Measurements from ENCODE around the gene DEFB132. TPM values are rescaled to one million over a fixed set of nuclear protein-coding genes. Genes with fewer than 3 reads are reported as not detected.

The DEFB132 gene
- total and polyA plus RNA-seq, 2 experiments from 2014 or later: not detected

GRCh38 chr20:298776-299391 lies 41.4 kb downstream of the DEFB132 start:
- Histone ChIP-seq H3K4me1 (ENCODE audit: insufficient read depth) (peaks cover 15% of the 10 kb centered on the region), H3K4me3 (peak overlapping the region; percentile 92), H3K9ac (peak overlapping the region; percentile 92), H3K36me3 (ENCODE audit: low read depth) (no peaks in the 10 kb centered on the region), H3F3A (ENCODE audit: insufficient read depth) (peaks cover 11% of the 10 kb centered on the region; the same call in 1 of the 2 replicates), H3K4me2 (ENCODE audit: unreplicated experiment) (peak overlapping the region; percentile 87), H2AFZ (no peak overlapping the region), H3K27ac (peak overlapping the region; percentile 81), H3K9me3 (ENCODE audit: low read depth) (no peaks in the 10 kb centered on the region), H4K20me1 (ENCODE audit: insufficient read depth) (peaks cover 11% of the 10 kb centered on the region; the same call in 1 of the 2 replicates), H3K27me3 (replicated peaks; ENCODE audit: insufficient read depth) (no peaks in the 10 kb centered on the region), H3K79me2 (ENCODE audit: insufficient read depth) (peaks cover 59% of the 10 kb centered on the region), H3K9me2 (ENCODE audit: insufficient read depth) (no peaks in the 10 kb centered on the region)
- in situ Hi-C loops (cut with MboI): no loop called here
- TF ChIP-seq EZH2phosphoT487 (IDR thresholded peaks at IDR 0.05; ENCODE audit: insufficient read depth, low read depth) (no peak), EZH2 (IDR thresholded peaks at IDR 0.05; ENCODE audit: insufficient read depth, poor library complexity, severe bottlenecking) (no peak)
- no peak for DNase-seq
- 3% methylated on average over 15 of the region's 15 CpGs for WGBS, 2 experiments (ENCODE audit: low coverage in 1 of 2, low lambda C conversion rate in 2 of 2, missing lambda C conversion rate in 2 of 2)

- Histone ChIP-seq H3F3A (ENCODE audit: insufficient read depth) (peaks cover 11% of the 10 kb centered on the region; the same call in 1 of the 2 replicates), H3K27ac (no peak overlapping the region), H2AFZ (no peak overlapping the region), H3K4me2 (ENCODE audit: unreplicated experiment) (peak overlapping the region; percentile 87), H3K4me3 (peak overlapping the region; percentile 92), H4K20me1 (ENCODE audit: insufficient read depth) (peaks cover 11% of the 10 kb centered on the region; the same call in 1 of the 2 replicates), H3K79me2 (ENCODE audit: insufficient read depth) (peaks cover 59% of the 10 kb centered on the region), H3K4me1 (ENCODE audit: insufficient read depth) (peaks cover 15% of the 10 kb centered on the region), H3K27me3 (replicated peaks; ENCODE audit: insufficient read depth) (no peaks in the 10 kb centered on the region), H3K9ac (peak overlapping the region; percentile 92; the same call in 1 of the 2 replicates), H3K9me3 (ENCODE audit: low read depth) (no peaks in the 10 kb centered on the region), H3K36me3 (ENCODE audit: low read depth) (no peaks in the 10 kb centered on the region), H3K9me2 (ENCODE audit: insufficient read depth) (no peaks in the 10 kb centered on the region)
- TF ChIP-seq EZH2 (IDR thresholded peaks at IDR 0.05; ENCODE audit: insufficient read depth, poor library complexity, severe bottlenecking) (no peak), EZH2phosphoT487 (IDR thresholded peaks at IDR 0.05; ENCODE audit: insufficient read depth, low read depth) (no peak)
- in situ Hi-C loops (cut with MboI): no loop called here
- WGBS, 2 experiments (ENCODE audit: low coverage in 1 of 2, low lambda C conversion rate in 2 of 2, missing lambda C conversion rate in 2 of 2): 56% methylated on average over 10 of the region's 10 CpGs
- DNase-seq: peak; percentile 7
Measured at GRCh38 chr20:300345-300990, 42.9 kb downstream of the DEFB132 start.

GRCh38 chr20:301886-302848 lies 44.6 kb downstream of the DEFB132 start:
- DNase-seq: no peak
- Histone ChIP-seq H3F3A (ENCODE audit: insufficient read depth) (peaks cover 7% of the 10 kb centered on the region; the same call in 1 of the 2 replicates), H4K20me1 (ENCODE audit: insufficient read depth) (peaks cover 11% of the 10 kb centered on the region; the same call in 1 of the 2 replicates), H3K9ac (no peak overlapping the region), H3K4me1 (ENCODE audit: insufficient read depth) (peaks cover 6% of the 10 kb centered on the region), H3K27me3 (replicated peaks; ENCODE audit: insufficient read depth) (no peaks in the 10 kb centered on the region), H2AFZ (no peak overlapping the region), H3K79me2 (ENCODE audit: insufficient read depth) (peaks cover 46% of the 10 kb centered on the region), H3K9me2 (ENCODE audit: insufficient read depth) (no peaks in the 10 kb centered on the region), H3K9me3 (ENCODE audit: low read depth) (no peaks in the 10 kb centered on the region), H3K4me3 (no peak overlapping the region), H3K27ac (no peak overlapping the region), H3K36me3 (ENCODE audit: low read depth) (no peaks in the 10 kb centered on the region), H3K4me2 (ENCODE audit: unreplicated experiment) (no peak overlapping the region)
- no peak for TF ChIP-seq EZH2 (IDR thresholded peaks at IDR 0.05; ENCODE audit: insufficient read depth, poor library complexity, severe bottlenecking)
- TF ChIP-seq EZH2phosphoT487 (IDR thresholded peaks at IDR 0.05; ENCODE audit: insufficient read depth, low read depth): no peak
- WGBS, 2 experiments (ENCODE audit: low coverage in 1 of 2, low lambda C conversion rate in 2 of 2, missing lambda C conversion rate in 2 of 2): 62 to 65% methylated on average over 13 of the region's 13 CpGs
- in situ Hi-C loops (cut with MboI): no loop called here

- no peaks in the 10 kb centered on the region for H3K36me3 ChIP-seq (ENCODE audit: low read depth)
- H3K27me3 ChIP-seq (replicated peaks; ENCODE audit: insufficient read depth): no peaks in the 10 kb centered on the region
- H3K4me3 ChIP-seq: no peak overlapping the region
- TF ChIP-seq EZH2 (IDR thresholded peaks at IDR 0.05; ENCODE audit: insufficient read depth, poor library complexity, severe bottlenecking) (no peak), EZH2phosphoT487 (IDR thresholded peaks at IDR 0.05; ENCODE audit: insufficient read depth, low read depth) (no peak)
- WGBS, 2 experiments (ENCODE audit: low coverage in 1 of 2, low lambda C conversion rate in 2 of 2, missing lambda C conversion rate in 2 of 2): 55 to 58% methylated on average over 11 of the region's 11 CpGs
- H3K27ac ChIP-seq: no peak overlapping the region
- in situ Hi-C loops (cut with MboI): no loop called here
- no peaks in the 10 kb centered on the region for H3K9me3 ChIP-seq (ENCODE audit: low read depth)
- H3K79me2 ChIP-seq (ENCODE audit: insufficient read depth): peaks cover 15% of the 10 kb centered on the region
- H3F3A ChIP-seq (ENCODE audit: insufficient read depth): peaks cover 14% of the 10 kb centered on the region; the same call in 1 of the 2 replicates
- H4K20me1 ChIP-seq (ENCODE audit: insufficient read depth): no peaks in the 10 kb centered on the region
- no peak for DNase-seq
- H3K4me1 ChIP-seq (ENCODE audit: insufficient read depth): peaks cover 10% of the 10 kb centered on the region
- no peak overlapping the region for H3K9ac ChIP-seq
- H2AFZ ChIP-seq: no peak overlapping the region
- no peaks in the 10 kb centered on the region for H3K9me2 ChIP-seq (ENCODE audit: insufficient read depth)
- H3K4me2 ChIP-seq (ENCODE audit: unreplicated experiment): no peak overlapping the region
Measured at GRCh38 chr20:305745-306144, 48.2 kb downstream of the DEFB132 start.
